ENCODE data around the gene TNFRSF12A. TPM values are rescaled to one million over a fixed set of nuclear protein-coding genes. Genes with fewer than 3 reads are reported as not detected.

The TNFRSF12A gene
- total and polyA plus RNA-seq, 2 of the 13 experiments (the other 11 are each of a cell fraction or from before 2014, with no cell fraction given): 61.9 to 66.0 TPM

GRCh38 chr16:3065069-3065741, 45.0 kb downstream of the TNFRSF12A start, which contains the start of gene IL32 (continued):
- no peak for TF ChIP-seq ZSCAN21 (CRISPR knock-in tag; IDR thresholded peaks at IDR 0.05; ENCODE audit: borderline replicate concordance)
- TF ChIP-seq, protein P1, sequence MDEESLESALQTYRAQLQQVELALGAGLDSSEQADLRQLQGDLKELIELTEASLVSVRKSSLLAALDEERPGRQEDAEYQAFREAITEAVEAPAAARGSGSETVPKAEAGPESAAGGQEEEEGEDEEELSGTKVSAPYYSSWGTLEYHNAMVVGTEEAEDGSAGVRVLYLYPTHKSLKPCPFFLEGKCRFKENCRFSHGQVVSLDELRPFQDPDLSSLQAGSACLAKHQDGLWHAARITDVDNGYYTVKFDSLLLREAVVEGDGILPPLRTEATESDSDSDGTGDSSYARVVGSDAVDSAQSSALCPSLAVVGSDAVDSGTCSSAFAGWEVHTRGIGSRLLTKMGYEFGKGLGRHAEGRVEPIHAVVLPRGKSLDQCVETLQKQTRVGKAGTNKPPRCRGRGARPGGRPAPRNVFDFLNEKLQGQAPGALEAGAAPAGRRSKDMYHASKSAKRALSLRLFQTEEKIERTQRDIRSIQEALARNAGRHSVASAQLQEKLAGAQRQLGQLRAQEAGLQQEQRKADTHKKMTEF (CRISPR knock-in tag; IDR thresholded peaks at IDR 0.05): peak; percentile 66

DNA sequence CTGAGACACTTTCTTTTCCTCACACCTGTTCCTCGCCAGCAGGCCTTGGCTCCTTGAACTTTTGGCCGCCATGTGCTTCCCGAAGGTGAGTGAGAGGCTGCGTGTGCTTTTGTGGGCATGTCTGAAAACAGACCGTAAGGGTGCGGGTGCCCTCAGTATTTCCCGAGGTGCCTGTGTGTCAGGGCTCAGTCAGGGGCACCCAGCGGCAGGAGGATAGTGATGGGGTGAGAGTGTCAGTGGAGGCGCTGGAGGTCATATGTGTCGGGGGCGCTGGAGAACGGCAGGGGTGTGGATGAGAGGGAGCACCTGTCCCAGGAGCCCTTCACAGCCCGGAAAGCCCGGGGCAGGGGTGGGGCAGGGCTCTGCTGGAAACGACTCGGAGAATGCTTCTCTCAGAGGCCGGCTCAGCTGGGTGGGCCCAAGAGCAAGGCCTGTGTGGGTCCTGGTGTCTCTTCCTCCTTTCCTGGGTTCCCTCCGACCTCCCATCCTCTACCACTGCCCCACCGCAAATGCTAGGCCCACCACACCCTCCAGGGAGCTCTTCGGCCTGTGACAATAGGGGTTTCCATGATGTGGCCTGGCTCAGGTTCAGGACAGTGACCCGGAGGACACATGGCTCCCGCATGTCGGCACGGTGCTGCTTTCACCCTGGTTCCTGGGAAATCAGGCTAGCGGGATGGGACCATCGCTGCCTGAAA, 45.7 kb downstream of the TNFRSF12A start:
- CTCF ChIA-PET (ENCODE audit: low intra/inter-chr PET ratio, low total read pairs): no interaction called here
- POLR2A ChIA-PET: interaction anchor here (0.6 to 4.9 kb wide), 20 partner anchors 9 to 126 kb away, joined by 3 to 38 read pairs (median 6); partner anchors contain the start of genes HCFC1R1, THOC6, TNFRSF12A and ZNF205
- BruUV-seq (replicated peaks): TSS peak; percentile 69
- peaks cover 30% of the 10 kb centered on the region for H3K4me1 ChIP-seq (ENCODE audit: insufficient read depth, low read length)
- in situ Hi-C loops (cut with HindIII; ENCODE audit: extremely low pct_ligation_motif_present, low pct_unique_long_range_greater_than_20kb) (no loop called here), intact Hi-C loops (cut with micrococcal nuclease; ENCODE audit: unreplicated experiment) (no loop called here)
- peaks cover 9 to 16% of the 10 kb centered on the region in 2 experiments; a peak in 2 of 5 replicates for H3K36me3 ChIP-seq (replicated peaks in 1 of 2; ENCODE audit: control insufficient read depth in 1 of 2, insufficient read depth in 2 of 2, low read length in 2 of 2)
- H3K79me2 ChIP-seq (ENCODE audit: insufficient read depth, low read length): peaks cover 17% of the 10 kb centered on the region
- DNase-seq (ENCODE audit: low spot score) (no peak), FAIRE-seq (no peak), ATAC-seq (peak; percentile 58)
- H3K9me3 ChIP-seq (ENCODE audit: low read length): no peaks in the 10 kb centered on the region
- peak overlapping the region; percentile 57 to 90 (median 71) for H3K4me3 ChIP-seq (replicated peaks in 1 of 3; ENCODE audit: insufficient read depth in 1 of 3, low read depth in 2 of 3, low read length in 3 of 3)
- H3K27me3 ChIP-seq (ENCODE audit: control insufficient read depth in 1 of 2, insufficient read depth in 2 of 2, low read length in 2 of 2): no peaks in the 10 kb centered on the region; a peak in 2 of 5 replicates
- H4K20me1 ChIP-seq (ENCODE audit: insufficient read depth, low read length): no peaks in the 10 kb centered on the region
- H3K27ac ChIP-seq (ENCODE audit: extremely low read length, insufficient read depth, low read length): peak overlapping the region; percentile 82
- H3K9ac ChIP-seq (ENCODE audit: insufficient read depth, low read depth, low read length): peak overlapping the region; percentile 96
- under 1% methylated on average over 14 of the region's 26 CpGs for WGBS (ENCODE audit: low lambda C conversion rate)
- peak overlapping the region; percentile 94 for H3K4me2 ChIP-seq (ENCODE audit: low read depth, low read length)
- no peak overlapping the region for H2AFZ ChIP-seq (ENCODE audit: low read length)
- TF ChIP-seq PHB2 (IDR thresholded peaks at IDR 0.05; ENCODE audit: partially characterized antibody) (no peak), U2AF1 (optimal IDR thresholded peaks at IDR 0.05; ENCODE audit: low read depth, low read length) (no peak), KDM3A (CRISPR knock-in tag; IDR thresholded peaks at IDR 0.05; ENCODE audit: low read depth) (no peak), ZNF263 (CRISPR knock-in tag; IDR thresholded peaks at IDR 0.05) (peak; percentile 0; the same call in 1 of the 2 replicates), SNAPC4 (CRISPR knock-in tag; IDR thresholded peaks at IDR 0.05) (0 out of 2 replicates have a peak, but pooled peaks have one; percentile 58), PAWR (CRISPR knock-in tag; IDR thresholded peaks at IDR 0.05; ENCODE audit: borderline replicate concordance) (peak; percentile 65; the same call in 1 of the 2 replicates), KAT7 (CRISPR knock-in tag; IDR thresholded peaks at IDR 0.05; ENCODE audit: borderline replicate concordance) (peak; percentile 41; the same call in 1 of the 2 replicates), REXO4 (CRISPR knock-in tag; IDR thresholded peaks at IDR 0.05; ENCODE audit: borderline replicate concordance) (peak; percentile 45; the same call in 1 of the 2 replicates), TGIF2 (CRISPR knock-in tag; IDR thresholded peaks at IDR 0.05) (no peak; the same call in 1 of the 2 replicates), ZSCAN21 (CRISPR knock-in tag; IDR thresholded peaks at IDR 0.05; ENCODE audit: borderline replicate concordance) (peak; percentile 42; the same call in 1 of the 2 replicates), TEAD3 (CRISPR knock-in tag; optimal IDR thresholded peaks at IDR 0.05; ENCODE audit: borderline replicate concordance) (peak; percentile 25)
- TF ChIP-seq, protein P2, sequence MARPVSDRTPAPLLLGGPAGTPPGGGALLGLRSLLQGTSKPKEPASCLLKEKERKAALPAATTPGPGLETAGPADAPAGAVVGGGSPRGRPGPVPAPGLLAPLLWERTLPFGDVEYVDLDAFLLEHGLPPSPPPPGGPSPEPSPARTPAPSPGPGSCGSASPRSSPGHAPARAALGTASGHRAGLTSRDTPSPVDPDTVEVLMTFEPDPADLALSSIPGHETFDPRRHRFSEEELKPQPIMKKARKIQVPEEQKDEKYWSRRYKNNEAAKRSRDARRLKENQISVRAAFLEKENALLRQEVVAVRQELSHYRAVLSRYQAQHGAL (CRISPR knock-in tag; IDR thresholded peaks at IDR 0.05; ENCODE audit: not compliant biosample characterization): no peak

Data from HepG2 (cell line).